Ascending aorta (tissue), 2 donors: ENCODE measurements around the gene DNAJA4. TPM values are rescaled to one million over a fixed set of nuclear protein-coding genes. Genes with fewer than 3 reads are reported as not detected.

Experiments
- DNase-seq, 2 donors: peaks; one replicate each; pipeline ENCODE4 v3.0.0-alpha.2; 2019; ENCODE audit warnings: low spot score in 2 of 2
- H3K27ac ChIP-seq, 2 donors: fragments of 200-600 bp; sonication (generic); one replicate each; pipeline ENCODE4 v1.5.1; 2016 to 2017; ENCODE audit warnings: mild to moderate bottlenecking in 1 of 2
- H3K27me3 ChIP-seq: fragments of 200-600 bp; sonication (generic); one replicate; pipeline ENCODE4 v1.5.1; 2017
- H3K36me3 ChIP-seq, 2 donors: fragments of 200-600 bp; sonication (generic); one replicate each; pipeline ENCODE4 v1.5.1; 2016
- H3K4me1 ChIP-seq, 2 donors: fragments of 200-600 bp; sonication (generic); one replicate each; pipeline ENCODE4 v1.5.1; 2016 to 2017; ENCODE audit warnings: mild to moderate bottlenecking in 1 of 2
- H3K4me3 ChIP-seq, 2 donors: fragments of 200-600 bp; sonication (generic); one replicate each; pipeline ENCODE4 v1.5.1; 2016 to 2017; ENCODE audit warnings: mild to moderate bottlenecking in 1 of 2
- H3K9me3 ChIP-seq, 2 donors: fragments of 200-600 bp; sonication (generic); one replicate each; pipeline ENCODE4 v1.5.1; 2016
- intact Hi-C: fragments of 100-400 bp; cut with DNase I; formaldehyde crosslinking; loops from one replicate; pipeline ENCODE4 v1.15.1; 2023
- total RNA-seq: library from RNA; depleted of rRNA; stranded (reverse); fragments of >200 nt; gene quantifications from one replicate; pipeline ENCODE4 v1.1.0, GENCODE V29; 2016
- TF ChIP-seq, protein P1 (sequence below), 3 experiments: fragments of 200-600 bp in 2 of 3; fragments of 450-650 bp in 1 of 3; sonication (generic) in 2 of 3; IDR thresholded peaks; one replicate each; pipeline ENCODE4 v1.5.1; 2016 to 2019; ENCODE audit warnings: antibody characterized with exemption in 3 of 3, mild to moderate bottlenecking in 1 of 3, moderate library complexity in 1 of 3

Gene DNAJA4
- total RNA-seq, 1 donor from 2014 or later, result 3.5 TPM

GRCh38 chr15:78315686-78316282 lies 51.4 kb downstream of the DNAJA4 start:
- H3K4me3 ChIP-seq, result no peak overlapping the region

DNA sequence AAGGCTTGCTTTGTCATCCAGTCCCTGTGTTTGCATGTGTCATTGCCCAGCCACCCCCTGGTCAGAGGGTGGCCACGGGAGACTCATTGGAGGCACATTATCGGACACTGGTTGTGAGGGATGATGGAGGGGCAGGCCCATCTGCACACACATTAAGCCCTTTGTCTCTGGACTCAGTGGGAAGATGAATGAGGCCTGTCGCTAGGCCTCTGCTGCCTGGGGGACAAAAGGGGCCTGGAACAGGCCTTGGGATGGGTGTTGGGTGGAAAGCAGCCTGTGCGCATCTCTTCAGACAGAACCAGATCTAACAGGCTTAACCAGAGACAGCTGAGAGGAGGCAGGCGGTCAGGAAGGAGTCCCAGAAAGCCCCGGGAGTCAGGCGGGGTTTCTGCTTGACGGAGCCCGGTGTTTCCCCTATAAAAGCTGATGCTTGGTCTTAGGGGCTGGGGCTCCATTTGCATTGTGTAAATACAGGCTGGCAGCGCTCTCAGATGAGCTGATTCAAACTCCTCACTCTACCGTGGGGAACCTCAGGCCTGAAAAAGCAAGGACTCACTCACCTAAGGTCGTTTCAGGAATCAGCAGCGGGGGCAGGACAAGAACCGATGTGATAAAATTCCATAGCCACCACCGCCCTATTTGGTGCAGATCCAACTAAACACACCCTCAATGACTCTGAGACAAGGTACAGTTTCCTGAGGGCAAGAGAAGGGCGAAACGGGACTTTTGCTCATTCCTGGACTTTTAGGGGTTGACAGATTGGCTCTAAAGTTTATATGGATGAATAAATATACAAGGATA lies 52.1 kb downstream of the DNAJA4 start:
- Histone ChIP-seq H3K4me3 (no peak overlapping the region), H3K27ac (no peak overlapping the region), H3K36me3 (no peaks in the 10 kb centered on the region), H3K27me3 (no peaks in the 10 kb centered on the region), H3K4me1 (no peaks in the 10 kb centered on the region), H3K9me3 (no peaks in the 10 kb centered on the region)
- TF ChIP-seq, protein P1, sequence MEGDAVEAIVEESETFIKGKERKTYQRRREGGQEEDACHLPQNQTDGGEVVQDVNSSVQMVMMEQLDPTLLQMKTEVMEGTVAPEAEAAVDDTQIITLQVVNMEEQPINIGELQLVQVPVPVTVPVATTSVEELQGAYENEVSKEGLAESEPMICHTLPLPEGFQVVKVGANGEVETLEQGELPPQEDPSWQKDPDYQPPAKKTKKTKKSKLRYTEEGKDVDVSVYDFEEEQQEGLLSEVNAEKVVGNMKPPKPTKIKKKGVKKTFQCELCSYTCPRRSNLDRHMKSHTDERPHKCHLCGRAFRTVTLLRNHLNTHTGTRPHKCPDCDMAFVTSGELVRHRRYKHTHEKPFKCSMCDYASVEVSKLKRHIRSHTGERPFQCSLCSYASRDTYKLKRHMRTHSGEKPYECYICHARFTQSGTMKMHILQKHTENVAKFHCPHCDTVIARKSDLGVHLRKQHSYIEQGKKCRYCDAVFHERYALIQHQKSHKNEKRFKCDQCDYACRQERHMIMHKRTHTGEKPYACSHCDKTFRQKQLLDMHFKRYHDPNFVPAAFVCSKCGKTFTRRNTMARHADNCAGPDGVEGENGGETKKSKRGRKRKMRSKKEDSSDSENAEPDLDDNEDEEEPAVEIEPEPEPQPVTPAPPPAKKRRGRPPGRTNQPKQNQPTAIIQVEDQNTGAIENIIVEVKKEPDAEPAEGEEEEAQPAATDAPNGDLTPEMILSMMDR (IDR thresholded peaks at IDR 0.05), result no peak
- intact Hi-C loops, result no loop called here
- DNase-seq, result no peak

More at GRCh38 chr15:78315686-78316282, 51.4 kb downstream of the DNAJA4 start:
- Histone ChIP-seq H3K27ac (no peak overlapping the region), H3K27me3 (no peaks in the 10 kb centered on the region), H3K9me3 (no peaks in the 10 kb centered on the region), H3K36me3 (no peaks in the 10 kb centered on the region), H3K4me1 (no peaks in the 10 kb centered on the region)
- DNase-seq, result no peak
- intact Hi-C loops, result no loop called here
- TF ChIP-seq, protein P1 (IDR thresholded peaks at IDR 0.05), result no peak

GRCh38 chr15:78317145-78317836 lies 52.9 kb downstream of the DNAJA4 start:
- Histone ChIP-seq H3K36me3 (no peaks in the 10 kb centered on the region), H3K27me3 (no peaks in the 10 kb centered on the region), H3K4me1 (no peaks in the 10 kb centered on the region), H3K27ac (no peak overlapping the region), H3K9me3 (no peaks in the 10 kb centered on the region), H3K4me3 (no peak overlapping the region)
- intact Hi-C loops, result no loop called here
- TF ChIP-seq, protein P1 (IDR thresholded peaks at IDR 0.05), result no peak
- no peak for DNase-seq

GRCh38 chr15:78319588-78319987 lies 55.2 kb downstream of the DNAJA4 start:
- Histone ChIP-seq H3K4me3 (no peak overlapping the region), H3K27ac (no peak overlapping the region), H3K36me3 (no peaks in the 10 kb centered on the region), H3K27me3 (no peaks in the 10 kb centered on the region), H3K9me3 (no peaks in the 10 kb centered on the region), H3K4me1 (no peaks in the 10 kb centered on the region)
- DNase-seq, result no peak
- intact Hi-C loops, result no loop called here
- TF ChIP-seq, protein P1 (IDR thresholded peaks at IDR 0.05), result no peak

GRCh38 chr15:78320183-78320582 lies 55.8 kb downstream of the DNAJA4 start:
- intact Hi-C loops, result no loop called here
- DNase-seq, result no peak
- no peak overlapping the region for H3K4me3 ChIP-seq

More at GRCh38 chr15:78320183-78320582, 55.8 kb downstream of the DNAJA4 start:
- no peaks in the 10 kb centered on the region for H3K27me3 ChIP-seq
- no peaks in the 10 kb centered on the region for H3K36me3 ChIP-seq
- H3K4me1 ChIP-seq, result no peaks in the 10 kb centered on the region
- H3K27ac ChIP-seq, result no peak overlapping the region
- H3K9me3 ChIP-seq, result no peaks in the 10 kb centered on the region
- TF ChIP-seq, protein P1 (IDR thresholded peaks at IDR 0.05), result no peak
